GM18870 (cell line): ENCODE results near the gene PTGER4.
"Not testable (repeated sequence)": the region's sequence is repeated elsewhere in the genome, so short reads cannot be mapped to it uniquely, and the experiment has no call there.

Experiments used
- ATAC-seq: cut with Tn5 transposase; IDR thresholded peaks from one replicate; pipeline ENCODE4 v1.9.1; 2021; ENCODE audit warnings: moderate library complexity; ENCODE audit not compliant: unreplicated experiment

Gene PTGER4

GRCh38 chr5:40688996-40689395, 9.3 kb downstream of the PTGER4 start:
- ATAC-seq = no peak

DNA sequence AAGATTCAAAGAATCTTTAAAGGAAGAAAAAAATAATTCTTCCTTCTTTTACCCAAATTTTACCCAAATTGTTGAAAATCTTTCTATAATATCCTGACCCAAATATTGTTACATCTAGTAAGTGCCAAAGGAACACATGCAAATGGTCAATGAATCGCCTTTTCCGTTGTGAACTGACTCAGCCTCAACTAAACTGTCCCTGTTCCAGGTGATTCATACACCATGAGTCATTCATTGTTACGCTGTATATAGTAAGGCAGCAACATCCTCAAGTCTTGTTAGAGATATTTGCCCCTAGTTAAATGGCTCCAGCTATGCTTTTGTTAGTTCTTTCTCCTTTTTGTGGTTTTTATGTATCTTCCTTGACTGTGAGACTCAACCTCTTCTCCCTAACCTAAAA, 9.7 kb downstream of the PTGER4 start:
- ATAC-seq = peak; percentile 58

DNA sequence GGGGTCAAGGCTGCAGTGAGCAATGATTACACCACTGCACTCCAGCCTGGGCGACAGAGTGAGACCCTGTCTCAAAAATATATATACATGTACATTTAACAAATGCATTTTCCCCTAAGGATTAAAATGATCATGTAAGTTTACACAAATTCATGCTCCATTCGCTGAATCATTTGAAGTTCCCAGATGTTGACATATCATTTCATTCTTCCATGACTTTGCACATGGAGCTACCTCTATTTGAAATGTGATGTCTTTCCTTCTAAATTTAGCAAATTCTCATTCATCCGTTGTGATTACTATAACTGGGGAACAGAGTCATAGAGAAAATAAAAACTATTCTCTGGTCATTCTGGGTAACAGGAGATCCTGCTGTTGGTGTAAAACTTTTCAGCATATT, 10.6 kb downstream of the PTGER4 start:
- no peak for ATAC-seq

DNA sequence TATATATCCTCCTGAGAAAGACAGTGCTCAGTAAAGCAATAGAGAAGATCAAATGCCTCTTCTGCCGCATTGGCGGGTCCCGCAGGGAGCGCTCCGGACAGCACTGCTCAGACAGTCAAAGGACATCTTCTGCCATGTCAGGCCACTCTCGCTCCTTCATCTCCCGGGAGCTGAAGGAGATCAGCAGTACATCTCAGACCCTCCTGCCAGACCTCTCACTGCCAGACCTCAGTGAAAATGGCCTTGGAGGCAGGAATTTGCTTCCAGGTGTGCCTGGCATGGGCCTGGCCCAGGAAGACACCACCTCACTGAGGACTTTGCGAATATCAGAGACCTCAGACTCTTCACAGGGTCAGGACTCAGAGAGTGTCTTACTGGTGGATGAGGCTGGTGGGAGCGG, 12.2 kb downstream of the PTGER4 start:
- ATAC-seq = no peak

GRCh38 chr5:40694433-40694832, 14.7 kb downstream of the PTGER4 start:
- ATAC-seq = no peak

- ATAC-seq = no peak
Measured at GRCh38 chr5:40700116-40700782, 20.5 kb downstream of the PTGER4 start.

DNA sequence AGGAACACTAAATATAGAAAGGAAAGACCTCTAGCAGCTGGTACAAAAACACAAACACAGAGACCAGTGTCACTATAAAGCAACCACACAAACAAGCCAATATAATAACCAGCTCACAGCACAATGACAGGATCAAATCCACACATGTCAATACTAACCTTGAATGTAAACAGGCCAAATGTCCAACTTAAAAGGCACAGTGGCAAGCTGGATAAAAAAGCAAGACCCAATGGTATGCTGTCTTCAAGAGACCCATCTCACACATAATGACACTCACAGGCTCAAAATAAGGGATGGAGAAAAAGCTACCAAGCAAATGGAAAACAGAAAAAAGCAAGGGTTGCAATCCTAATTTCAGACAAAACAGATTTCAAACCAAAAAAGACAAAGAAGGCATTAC, 22.3 kb downstream of the PTGER4 start:
- ATAC-seq = not testable (repeated sequence)

GRCh38 chr5:40705484-40705883, 25.8 kb downstream of the PTGER4 start:
- not testable (repeated sequence) for ATAC-seq

- ATAC-seq = not testable (repeated sequence)
Measured at GRCh38 chr5:40710575-40710974, 30.9 kb downstream of the PTGER4 start.

DNA sequence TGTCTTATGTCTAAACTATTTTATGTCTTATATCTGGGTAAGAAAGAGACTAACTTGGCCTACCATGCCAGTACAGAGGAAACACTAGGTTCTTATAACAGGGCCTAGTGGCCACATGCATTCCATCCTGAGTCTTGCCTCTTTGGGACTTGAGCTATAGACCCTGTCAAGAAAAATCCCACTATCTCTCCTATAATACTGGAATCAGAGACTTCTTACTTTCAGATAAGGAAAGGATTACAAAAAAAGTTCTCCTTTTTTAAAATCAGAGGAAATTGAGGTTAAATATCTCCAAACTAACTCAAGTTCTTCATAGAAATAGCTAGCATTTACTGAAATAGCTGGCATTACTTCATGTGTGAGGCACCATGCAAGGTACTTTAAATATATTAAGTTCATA, 34.3 kb downstream of the PTGER4 start:
- no peak for ATAC-seq

DNA sequence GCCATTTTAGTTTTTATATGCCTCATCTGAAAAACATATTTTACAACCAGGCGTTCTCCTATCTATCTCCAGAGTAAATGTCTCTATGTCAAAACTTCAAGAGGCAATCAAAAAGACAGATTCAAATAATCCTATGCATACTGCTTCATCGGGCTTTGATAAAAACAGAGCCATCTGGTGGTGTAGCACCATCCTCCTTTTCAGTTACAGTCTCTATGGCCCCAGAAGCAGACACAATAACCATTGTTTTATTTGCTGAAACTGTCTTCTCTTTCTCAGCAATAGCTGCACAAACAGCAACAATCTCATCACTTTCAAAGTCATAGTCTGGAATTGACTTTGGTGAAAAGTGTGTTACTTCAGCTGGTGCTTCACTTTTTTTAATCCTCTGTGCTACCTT, 36.3 kb downstream of the PTGER4 start:
- no peak for ATAC-seq

- no peak for ATAC-seq
Measured at GRCh38 chr5:40716590-40716989, 36.9 kb downstream of the PTGER4 start.

DNA sequence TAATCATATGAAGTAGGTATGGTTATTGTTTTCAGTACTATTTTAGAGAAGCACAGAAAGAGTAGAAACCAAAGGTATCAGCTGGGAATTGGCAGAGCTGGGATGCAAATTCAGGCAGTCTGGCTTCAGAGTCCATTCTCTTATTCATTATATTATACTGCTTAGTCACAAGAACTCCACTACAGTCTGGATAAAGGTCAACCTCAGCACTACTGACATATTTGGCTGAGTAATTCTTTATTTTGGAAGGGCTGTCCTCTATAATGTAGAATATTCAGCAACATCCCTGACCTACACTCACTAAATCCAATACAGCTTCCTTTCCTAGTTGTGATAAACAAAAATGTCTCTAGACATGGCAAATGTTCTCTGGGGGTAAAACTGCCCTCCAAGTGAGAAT, 37.6 kb downstream of the PTGER4 start:
- no peak for ATAC-seq

GRCh38 chr5:40720069-40720468, 40.4 kb downstream of the PTGER4 start:
- no peak for ATAC-seq

DNA sequence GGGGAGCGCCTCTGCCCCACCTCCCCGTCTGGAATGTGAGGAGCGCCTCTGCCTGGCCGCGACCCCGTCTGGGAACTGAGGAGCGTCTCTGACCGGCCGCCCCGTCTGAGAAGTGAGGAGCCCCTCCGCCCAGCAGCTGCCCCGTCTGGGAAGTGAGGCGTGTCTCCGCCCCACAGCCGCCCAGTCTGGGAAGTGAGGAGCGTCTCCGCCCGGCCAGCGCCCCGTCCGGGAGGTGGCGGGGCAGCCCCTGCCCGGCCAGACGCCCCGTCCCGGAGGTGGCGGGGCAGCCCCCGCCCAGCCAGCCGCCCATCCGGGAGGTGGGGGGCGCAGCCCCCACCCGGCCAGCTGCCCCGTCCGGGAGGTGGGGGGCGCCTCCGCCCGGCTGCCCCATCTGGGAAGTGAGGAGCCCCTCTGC, 42.8 kb downstream of the PTGER4 start:
- ATAC-seq = not testable (repeated sequence)

- ATAC-seq = no peak
Measured at GRCh38 chr5:40733434-40733833, 53.7 kb downstream of the PTGER4 start.

DNA sequence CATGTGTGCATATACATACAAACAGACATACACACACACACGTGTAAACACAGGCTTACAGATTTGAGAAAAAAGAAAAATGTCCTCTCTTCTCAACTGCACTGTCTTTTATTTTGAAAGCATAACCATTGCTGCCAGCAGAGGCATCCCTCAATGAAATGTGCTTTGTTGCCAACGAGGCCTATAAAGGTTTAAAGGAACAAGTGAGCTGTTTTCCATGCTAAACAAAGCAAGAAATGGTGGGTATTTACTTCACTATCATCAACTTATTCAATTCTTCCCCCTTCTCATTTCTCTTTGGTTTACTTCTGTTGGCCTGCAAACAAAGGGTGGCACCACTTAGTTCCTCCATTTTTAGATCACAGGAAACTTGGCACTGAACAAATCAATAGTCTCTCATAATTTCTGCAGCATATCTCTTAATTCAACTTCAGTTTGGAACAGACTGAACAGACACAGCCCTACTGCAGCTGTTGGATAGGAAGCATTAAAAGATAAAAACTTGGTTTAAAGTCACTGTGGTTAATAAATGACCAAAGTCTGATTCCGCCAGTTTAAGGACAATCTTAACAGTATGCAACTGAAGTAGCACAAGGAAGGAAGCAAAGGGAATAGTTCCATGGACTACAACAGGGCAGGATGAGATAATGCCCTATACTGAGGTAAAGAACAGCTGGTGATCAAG, 54.3 kb downstream of the PTGER4 start:
- ATAC-seq = no peak

GRCh38 chr5:40734986-40735385, 55.3 kb downstream of the PTGER4 start:
- ATAC-seq = no peak

GRCh38 chr5:40735609-40736008, 55.9 kb downstream of the PTGER4 start:
- no peak for ATAC-seq

GRCh38 chr5:40736103-40736875, 56.6 kb downstream of the PTGER4 start:
- ATAC-seq = no peak

- ATAC-seq = no peak
Measured at GRCh38 chr5:40738502-40738901, 58.8 kb downstream of the PTGER4 start.
